ENCODE data around the gene KDF1. TPM values are rescaled to one million over a fixed set of nuclear protein-coding genes. Genes with fewer than 3 reads are reported as not detected.

KDF1 gene
- total RNA-seq (2014; rRNA removed; shearing (Covaris generic)) (18.0 and 21.1 TPM in 2 replicates), polyA plus RNA-seq (2016; fragmentation: Nextera tagmentation; extraction: Ambion mirVana) (13.6 and 17.4 TPM in 2 replicates)
- long read RNA-seq, transcript KDF1-201 (4 exons, 1,793 nt): major isoform, 10 of 15 reads
- long read RNA-seq, partial matches to known transcripts: 0 of 15 reads
- long read RNA-seq, other reads (novel, unspliced or antisense): 5 of 15 reads

- Mint-ChIP-seq H3K27ac (peak within 1 kb of the TSS; percentile 61), H3K4me3 (peak within 1 kb of the TSS; percentile 79), H3K27me3 (ENCODE audit: insufficient read depth, low read depth, poor library complexity) (peaks cover 8% of the 10 kb centered on the region), H3K9me3 (peaks cover 2% of the 10 kb centered on the region; the same call in 1 of the 3 replicates), H3K4me1 (peaks cover 7% of the 10 kb centered on the region; the same call in 2 of the 3 replicates), H3K36me3 (ENCODE audit: low read depth) (peaks cover 12% of the 10 kb centered on the region)
- H2AFZ ChIP-seq: peak within 1 kb of the TSS; percentile 69
- peak; percentile 96 for DNase-seq (ENCODE audit: low spot score)
- ATAC-seq: peak; percentile 95
- H3K4me3 ChIP-seq: peak within 1 kb of the TSS; percentile 96
- peaks cover 10% of the 10 kb centered on the region for H3K79me2 ChIP-seq (replicated peaks; ENCODE audit: insufficient read depth)
- H3K9me2 ChIP-seq (ENCODE audit: insufficient read depth): no peaks in the 10 kb centered on the region
- H3K36me3 ChIP-seq (ENCODE audit: insufficient read depth): no peaks in the 10 kb centered on the region; the same call in 1 of the 2 replicates
- H4K20me1 ChIP-seq (replicated peaks; ENCODE audit: insufficient read depth): 0 out of 2 replicates have a peak, but pooled peaks cover 4% of the 10 kb centered on the region
- H3K4me2 ChIP-seq: peak within 1 kb of the TSS; percentile 84
- H3K27me3 ChIP-seq (ENCODE audit: insufficient read depth): no peaks in the 10 kb centered on the region
- H3K4me1 ChIP-seq (ENCODE audit: insufficient read depth): peaks cover 22% of the 10 kb centered on the region; the same call in 1 of the 2 replicates
- H3K27ac ChIP-seq (ENCODE audit: low read depth): peak within 1 kb of the TSS; percentile 83
- TF ChIP-seq ETS1 (IDR thresholded peaks at IDR 0.05) (peak; percentile 58), POLR2AphosphoS5 (IDR thresholded peaks at IDR 0.05; ENCODE audit: low read depth) (peak; percentile 83), EZH2phosphoT487 (IDR thresholded peaks at IDR 0.05; ENCODE audit: unreplicated experiment) (no peak), CREB1 (CRISPR knock-in tag; IDR thresholded peaks at IDR 0.05; ENCODE audit: low read depth) (peak; percentile 80), ZNF462 (CRISPR knock-in tag; IDR thresholded peaks at IDR 0.05) (no peak), STAT1 (IDR thresholded peaks at IDR 0.05; ENCODE audit: unreplicated experiment) (no peak), REST (IDR thresholded peaks at IDR 0.05; ENCODE audit: unreplicated experiment) (no peak), CTCF (conservative IDR thresholded peaks at IDR 0.05; ENCODE audit: low read depth in 2 of 2) (0 out of 4 replicates have a peak, but pooled peaks of 1 of the 2 experiments have one; percentile 9), ZNF114 (CRISPR knock-in tag; IDR thresholded peaks at IDR 0.05) (no peak)
- peaks cover 6% of the 10 kb centered on the region; the same call in 1 of the 2 replicates for H3F3A ChIP-seq (replicated peaks; ENCODE audit: low read depth)
These were observed at the start of gene KDF1 for GRCh38 chr1:26959722-26960624. Gene KDF1 (minus strand): TSS chr1:26960468. CDS start chr1:26952380, 8,088 bp downstream.
